GM21717 (cell line): ENCODE measurements around the gene ATPAF1.

Source experiments
- ATAC-seq: cut with Tn5 transposase; IDR thresholded peaks from one replicate; pipeline ENCODE4 v1.9.1; 2021; ENCODE audit warnings: mild to moderate bottlenecking, moderate library complexity; ENCODE audit not compliant: unreplicated experiment

ATPAF1 gene

GRCh38 chr1:46594063-46594462, 74.1 kb downstream of the ATPAF1 start:
- ATAC-seq = no peak

GRCh38 chr1:46592823-46593222, 75.3 kb downstream of the ATPAF1 start:
- no peak for ATAC-seq

- no peak for ATAC-seq
Observed at GRCh38 chr1:46589529-46589928, 78.6 kb downstream of the ATPAF1 start.

- no peak for ATAC-seq
Observed at GRCh38 chr1:46587069-46587468, 81.1 kb downstream of the ATPAF1 start.

GRCh38 chr1:46585312-46585938, 82.7 kb downstream of the ATPAF1 start:
- no peak for ATAC-seq

- no peak for ATAC-seq
Observed at GRCh38 chr1:46583494-46583893, 84.7 kb downstream of the ATPAF1 start.

GRCh38 chr1:46582972-46583371, 85.2 kb downstream of the ATPAF1 start:
- no peak for ATAC-seq
